CD1c-positive myeloid dendritic cell (primary cell): ENCODE results near the gene TTC39C.

Experiments
- DNase-seq: peaks from one replicate; pipeline ENCODE4 v3.0.0-alpha.2; 2016; ENCODE audit errors: extremely low spot score

TTC39C gene

DNA sequence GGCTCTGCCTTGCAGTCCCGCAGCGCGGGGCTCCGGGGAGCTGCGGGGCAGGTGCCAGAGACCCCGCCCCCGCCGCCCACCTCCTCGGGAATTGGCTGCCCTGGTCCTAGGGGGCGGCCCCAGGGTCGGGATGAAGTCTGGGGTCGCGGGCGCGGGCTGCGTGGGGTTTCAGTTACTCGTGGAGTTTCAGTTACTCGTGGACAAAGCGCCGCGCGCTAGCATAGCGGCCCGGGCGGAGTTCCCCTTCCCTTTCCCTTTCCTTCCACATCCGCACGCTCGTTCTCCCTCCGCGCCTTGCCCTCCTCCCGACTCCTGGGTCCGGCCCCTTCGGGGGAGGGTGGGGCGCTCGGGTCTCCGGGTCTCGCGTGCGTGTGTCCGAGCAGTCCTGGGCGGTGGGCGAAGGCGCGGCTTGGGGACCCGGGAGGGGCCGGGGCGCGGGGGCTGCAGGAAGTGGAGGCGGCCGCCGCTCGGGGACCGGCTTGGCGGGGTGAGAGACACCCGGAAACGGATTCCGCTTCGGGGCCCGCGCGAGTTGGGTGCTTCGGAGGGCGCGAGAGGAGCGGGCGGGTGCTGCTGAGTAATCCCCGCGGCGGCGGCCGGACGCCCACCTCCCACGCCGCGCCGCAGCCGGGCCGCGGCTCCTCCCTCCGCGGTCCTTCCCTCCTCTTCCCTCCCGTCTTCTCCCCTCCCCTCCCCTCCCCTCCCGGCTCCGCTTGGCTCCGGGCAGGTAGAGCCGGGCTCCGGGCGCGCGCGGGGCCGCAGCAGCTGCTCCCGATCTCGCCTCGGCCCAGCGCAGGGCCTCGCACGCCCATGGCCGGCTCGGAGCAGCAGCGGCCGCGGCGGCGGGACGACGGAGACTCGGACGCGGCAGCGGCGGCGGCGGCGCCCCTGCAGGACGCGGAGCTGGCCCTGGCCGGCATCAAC, at the start of gene TTC39C:
TSS of gene TTC39C (plus strand) at position 693 of the 924 bp plus-strand sequence. CDS start at position 811, 118 bp downstream.
- DNase-seq = peak; percentile 94

DNA sequence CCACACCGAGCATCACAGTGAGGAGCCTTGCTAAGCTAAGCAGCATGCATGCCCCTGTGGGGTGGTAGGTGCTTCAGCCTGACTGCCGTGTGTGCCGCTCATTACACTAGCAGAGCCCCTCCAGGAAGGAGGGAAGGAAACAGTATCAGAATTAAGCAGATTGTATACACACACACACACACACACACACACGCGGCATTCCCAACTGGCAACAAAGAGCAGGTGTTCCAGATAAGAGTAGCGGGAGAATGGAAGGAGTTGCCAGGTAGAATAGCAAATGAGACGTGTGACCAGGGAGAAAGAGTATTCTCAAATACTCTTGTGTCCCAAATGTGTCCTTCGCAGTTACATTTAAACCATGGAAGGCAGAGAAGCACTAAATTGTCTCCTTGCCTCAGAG, 47.6 kb upstream of the TTC39C start:
- no peak for DNase-seq

DNA sequence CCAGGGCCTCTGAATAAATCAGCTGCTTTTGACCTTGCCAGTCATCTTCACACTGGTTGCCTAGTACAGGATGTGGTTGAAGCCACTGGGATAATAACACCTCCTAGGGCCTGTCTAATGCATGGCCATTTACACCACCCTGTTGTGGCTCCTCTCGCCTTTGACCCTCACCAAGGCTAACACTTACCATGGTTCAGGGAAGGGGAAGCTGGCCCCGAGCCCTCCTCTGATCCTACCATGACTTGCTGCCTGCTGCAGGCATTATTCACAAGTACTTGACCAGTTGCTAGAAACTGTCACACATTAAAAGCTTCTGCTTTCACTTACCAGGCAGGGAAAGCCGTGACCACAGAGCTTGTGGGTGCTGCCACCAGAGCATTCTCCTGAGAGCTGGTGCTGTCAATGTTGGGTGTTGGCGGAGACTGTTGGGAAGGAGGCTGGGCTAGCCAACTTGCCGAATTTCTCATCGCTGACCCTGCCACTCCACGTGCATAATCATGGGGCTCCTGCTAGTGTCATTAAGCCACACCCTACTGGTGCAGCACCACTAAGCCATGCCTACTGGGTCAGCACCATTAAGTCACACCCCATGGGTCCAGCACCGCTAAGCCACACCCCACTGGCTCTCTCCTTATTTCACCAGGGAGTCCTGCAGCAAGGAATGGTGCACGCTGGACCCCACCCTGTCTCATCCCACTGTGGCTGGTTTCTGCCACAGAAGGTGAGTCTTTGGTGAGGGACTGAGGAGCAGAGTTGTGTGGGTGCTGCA, 47.0 kb upstream of the TTC39C start:
- peak; percentile 66 for DNase-seq

DNA sequence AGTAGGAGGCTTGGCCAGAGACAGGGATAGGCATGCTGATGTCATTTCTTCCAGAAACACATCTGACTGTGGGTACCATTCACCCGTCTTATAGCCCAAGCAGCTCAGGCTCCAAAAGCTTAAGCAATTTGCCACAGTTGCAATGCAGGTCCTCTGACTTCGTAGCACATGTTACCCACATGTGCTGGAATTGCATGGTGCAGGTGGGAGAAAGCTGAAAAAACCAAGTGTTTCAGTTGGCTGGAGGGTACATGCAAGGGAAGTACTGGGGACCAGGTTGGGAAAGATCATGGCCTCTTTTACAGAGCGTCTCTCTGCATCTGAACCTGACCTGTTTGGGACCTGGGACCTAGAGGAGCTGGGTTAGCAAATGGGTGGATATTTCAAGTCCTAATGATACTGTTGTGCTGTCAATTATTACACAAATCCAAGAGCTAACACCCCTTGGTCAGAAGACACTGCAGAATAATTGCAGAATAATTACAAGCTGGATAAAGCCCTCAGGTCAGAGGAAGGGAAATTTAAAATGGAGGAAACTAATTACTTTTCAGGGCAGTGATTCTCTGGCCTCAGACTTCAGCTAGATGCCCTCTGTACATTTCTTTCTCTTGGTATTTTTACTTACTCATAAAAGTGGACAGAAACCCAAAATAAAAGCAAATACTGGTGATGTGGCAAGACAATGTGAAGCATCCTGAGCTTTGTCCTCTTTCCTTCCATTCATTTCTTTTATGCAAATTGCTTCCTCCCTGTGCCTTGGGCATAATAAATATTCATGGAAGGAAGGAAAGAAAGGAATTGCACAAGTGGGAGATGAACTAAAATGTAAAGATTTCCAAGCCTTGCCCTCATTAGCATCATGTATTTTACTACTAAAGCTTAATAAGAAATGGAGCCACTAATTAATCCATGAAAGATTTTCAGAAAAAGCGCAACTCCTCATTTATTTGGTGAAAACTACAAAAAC, 45.6 kb upstream of the TTC39C start:
- DNase-seq = no peak

DNA sequence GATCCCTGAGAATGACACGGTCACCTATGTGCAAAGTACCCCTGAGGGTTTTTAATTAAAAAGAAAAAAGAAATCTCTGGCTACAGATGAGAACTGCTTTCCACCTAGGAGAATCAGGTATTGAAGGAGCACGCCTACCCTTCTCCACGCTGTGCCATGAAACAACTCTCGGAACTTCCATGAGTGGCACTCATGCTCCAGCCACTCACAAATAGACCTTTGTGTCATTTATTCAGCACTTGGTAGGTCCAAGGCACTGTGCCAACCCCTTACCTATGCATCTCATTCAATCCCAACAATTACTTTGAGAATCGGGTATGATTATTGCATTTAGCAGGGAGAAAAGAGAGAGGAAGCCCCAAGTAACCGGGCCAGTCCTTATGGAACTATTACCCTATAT, 44.9 kb upstream of the TTC39C start:
- DNase-seq = no peak

DNA sequence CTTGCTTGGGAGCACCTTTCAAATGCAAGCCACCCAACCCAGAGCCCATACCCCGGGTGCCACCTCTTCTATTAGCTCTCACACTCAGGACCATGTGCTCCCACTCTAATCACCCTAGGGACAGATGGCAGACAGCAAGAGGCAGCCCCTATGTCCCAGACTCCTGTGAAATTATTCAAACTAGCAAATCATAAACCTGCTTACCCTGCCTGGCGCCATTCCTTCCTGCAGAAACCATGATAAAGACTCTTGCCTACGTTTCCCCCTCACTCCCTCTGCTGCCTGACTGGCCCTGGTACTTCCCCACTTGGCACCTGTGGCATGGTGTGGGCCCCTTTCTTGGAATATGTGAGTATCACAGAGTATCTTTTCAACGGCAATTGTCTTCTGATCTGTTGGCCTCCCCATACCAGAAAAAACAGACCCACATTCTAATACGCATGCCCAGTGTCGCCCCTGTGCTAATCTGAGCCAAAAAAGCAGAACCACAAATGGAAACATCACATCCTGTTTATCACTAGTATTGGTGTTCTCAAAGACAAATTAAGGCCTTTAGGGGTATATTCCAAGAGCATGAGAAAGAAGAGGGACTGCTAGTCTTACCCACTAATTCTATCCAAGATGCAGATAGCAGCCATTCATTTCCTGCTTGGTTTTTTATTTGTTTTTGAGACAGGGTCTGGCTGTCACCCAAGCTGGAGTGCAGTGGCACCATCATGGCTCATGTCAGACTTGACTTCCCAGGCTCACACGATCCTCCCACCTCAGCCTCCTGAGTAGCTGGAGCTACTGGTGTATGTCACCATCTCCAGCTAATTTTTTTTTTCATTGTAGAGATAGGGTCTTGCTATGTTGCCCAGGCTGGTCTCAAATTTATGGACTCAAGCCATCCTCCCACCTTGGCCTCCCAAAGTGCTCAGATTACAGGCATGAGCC, 44.1 kb upstream of the TTC39C start:
- DNase-seq = peak; percentile 64

DNA sequence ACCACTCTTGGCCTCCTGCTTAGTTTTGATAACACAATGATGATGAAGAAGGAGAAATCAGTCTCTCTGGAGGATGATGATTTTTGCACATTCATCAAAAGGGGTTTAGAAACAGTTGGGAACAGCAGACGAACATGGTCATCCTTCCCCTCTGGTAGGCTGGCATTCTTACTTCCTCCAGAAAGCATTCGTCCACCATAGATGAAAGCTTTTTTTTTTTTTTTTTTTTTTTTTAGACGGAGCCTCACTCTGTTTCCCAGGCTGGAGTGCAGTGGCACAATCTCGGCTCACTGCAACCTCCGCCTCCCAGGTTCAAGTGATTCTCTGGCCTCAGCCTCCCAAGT, 43.5 kb upstream of the TTC39C start:
- DNase-seq = no peak

DNA sequence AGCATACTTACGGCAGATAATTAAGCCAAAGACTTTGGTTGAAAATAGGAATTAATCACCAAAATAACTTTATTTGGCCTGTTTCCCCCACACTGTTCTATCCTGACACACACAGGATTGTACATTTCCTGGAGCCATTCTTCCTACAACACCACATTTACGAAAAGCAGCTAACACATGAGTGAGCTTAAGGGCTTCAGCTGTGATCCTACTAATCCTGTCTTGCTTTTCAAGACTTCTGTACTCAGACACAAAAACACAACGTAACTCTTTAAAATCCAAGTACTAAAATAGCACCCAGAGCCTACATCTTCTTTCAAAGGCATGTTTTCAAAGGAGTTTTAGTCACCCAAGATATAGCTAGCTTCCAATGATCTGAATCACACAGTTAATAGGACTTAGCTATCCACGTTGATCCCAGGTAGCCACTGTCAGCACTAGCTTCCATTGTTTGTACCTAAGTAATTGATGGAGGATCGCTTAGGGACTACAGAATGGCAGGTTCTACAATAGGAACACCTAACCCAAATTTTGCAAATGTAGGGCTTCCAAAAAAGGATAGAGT, 42.8 kb upstream of the TTC39C start:
- DNase-seq = no peak

DNA sequence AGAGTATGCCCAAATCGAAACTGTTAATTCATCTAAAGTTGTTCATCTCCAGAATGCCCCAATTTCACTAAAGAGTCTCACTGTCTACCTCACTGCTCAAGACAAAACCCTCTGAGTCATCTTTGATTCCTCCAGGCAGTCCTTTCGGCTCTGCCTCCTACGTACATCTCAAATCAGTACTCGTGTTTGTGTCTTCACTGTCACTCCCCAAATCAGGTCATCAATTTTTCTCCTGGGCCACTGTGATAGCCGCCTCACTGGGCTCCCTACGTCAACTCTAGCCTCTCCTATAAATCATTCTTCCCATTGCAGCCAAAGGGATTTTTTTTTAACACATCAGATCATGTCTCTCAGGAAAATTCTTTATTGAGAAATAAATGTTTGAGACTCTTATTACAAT, 42.1 kb upstream of the TTC39C start:
- no peak for DNase-seq

DNA sequence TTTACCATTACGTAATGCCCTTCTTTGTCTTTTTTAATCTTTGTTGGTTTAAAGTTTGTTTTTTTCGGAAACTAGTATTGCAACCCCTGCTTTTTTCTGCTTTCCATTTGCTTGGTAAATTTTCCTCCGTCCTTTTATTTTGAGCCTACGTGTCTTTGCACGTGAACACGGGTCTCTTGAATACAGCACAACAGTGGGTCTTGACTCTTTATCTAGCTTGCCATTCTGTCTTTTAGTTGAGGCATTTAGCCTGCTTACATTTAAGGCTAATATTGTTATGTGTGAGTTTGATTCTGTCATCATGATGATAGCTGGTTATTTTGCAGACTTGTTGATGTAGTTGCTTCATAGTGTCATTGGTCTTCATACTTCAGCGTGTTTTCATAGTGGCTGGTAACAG, 37.5 kb upstream of the TTC39C start:
- DNase-seq = no peak

DNA sequence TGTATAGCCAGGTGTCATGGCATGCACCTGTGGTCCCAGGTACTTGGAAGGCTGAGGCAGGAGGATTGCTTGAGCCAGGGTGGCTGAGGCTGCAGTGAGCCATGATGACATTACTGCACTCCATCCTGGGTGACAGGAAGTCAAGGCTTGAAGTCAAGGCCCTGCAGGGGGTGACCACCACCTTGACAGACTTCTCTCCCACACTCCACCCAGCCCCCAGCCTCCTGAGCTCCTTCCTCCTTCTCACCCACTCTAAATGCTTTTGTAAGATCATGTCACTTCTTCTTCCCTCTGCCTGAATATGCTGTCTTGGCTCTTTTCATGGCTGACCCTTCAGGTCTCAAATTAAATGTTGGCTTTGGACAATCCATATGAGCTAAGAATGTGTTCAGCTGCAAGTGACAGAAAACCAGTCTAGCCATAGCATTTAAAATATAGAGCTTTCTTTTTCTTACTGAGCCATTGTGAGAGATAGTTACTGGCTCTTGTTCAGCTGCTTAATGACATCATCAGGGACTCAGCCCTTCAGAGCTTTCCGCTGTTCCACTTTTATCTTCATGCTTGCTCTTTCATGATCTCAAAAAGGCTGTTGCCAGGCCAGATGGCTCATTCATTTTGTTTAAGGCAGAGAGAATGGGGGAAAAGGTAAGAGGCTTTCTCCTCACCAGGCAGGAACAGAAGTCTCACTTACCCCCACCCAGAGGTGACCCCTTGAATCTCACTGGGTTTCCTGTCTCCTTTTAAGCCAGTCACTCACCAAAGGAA, 36.7 kb upstream of the TTC39C start:
- peak; percentile 63 for DNase-seq

DNA sequence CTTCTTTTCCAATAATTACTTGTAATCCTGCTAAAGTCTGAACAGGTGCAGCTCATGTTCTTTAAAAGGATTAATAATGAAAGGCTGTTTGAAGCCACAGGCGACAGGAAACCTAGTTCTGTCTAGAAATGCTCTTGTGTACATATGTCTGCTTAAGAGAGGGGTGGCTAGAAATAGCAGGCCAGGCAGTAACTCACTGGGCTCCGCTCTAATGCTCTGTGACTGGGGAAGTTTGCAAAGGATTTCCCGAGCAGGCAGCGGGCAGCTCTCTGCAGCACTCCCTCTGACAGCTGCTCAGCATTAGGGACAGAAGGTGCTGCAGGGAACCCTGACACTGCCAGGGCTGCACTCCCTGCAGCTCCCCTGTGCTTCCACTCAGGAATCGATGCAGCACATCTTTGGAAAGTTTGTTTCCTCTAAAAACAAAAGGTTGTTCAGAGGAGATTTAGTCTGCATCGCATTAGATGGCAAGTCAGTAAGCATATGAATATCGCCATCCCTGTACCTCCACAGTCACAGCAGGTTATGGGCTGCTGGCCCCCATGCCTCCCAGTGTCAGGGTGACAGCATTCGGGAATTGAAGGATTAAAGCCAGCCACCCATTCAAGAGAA, 33.1 kb upstream of the TTC39C start:
- DNase-seq = no peak

DNA sequence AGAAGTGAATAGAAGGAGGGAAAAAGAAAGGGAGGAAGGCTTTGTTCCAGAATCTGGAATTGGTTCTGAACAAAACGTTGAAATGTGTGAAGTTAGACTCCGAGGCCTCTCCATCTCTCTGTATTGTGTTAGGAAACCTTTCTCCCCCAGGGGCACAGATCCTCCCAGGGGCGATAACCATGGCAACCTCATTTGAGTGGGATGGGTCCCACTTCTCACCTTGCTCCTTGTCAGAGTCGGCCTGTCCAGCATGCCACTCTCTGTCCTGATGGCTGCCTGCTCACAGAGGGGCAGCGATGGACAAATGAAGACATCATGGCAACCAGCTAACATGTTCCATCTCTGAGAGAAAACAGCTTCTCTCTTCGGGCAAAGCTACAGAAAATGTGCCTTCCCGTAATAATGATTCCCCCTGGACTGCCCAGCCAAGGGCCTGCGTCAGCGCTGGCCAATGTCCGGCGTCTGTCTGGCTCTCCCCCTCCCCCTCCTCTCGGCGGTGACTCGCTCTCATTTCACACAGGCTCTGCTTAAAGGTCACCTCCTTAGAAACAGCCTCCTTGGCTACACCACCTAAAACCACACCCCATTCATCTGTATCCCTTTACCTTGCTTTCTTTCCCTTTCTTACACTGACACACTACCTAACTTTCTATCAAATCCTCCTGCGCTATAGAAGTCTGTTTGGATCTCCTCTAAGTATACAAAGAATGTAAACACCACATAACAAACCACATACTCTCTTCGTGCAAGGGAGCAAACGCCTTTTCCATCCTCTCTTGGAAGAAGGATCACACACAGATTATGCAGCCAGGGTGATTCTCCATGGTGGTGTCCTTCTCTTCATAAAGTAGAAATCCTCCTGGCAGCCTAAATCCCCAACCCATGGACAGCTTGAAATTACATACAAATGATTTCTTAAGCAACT, 32.1 kb upstream of the TTC39C start:
- DNase-seq = no peak

DNA sequence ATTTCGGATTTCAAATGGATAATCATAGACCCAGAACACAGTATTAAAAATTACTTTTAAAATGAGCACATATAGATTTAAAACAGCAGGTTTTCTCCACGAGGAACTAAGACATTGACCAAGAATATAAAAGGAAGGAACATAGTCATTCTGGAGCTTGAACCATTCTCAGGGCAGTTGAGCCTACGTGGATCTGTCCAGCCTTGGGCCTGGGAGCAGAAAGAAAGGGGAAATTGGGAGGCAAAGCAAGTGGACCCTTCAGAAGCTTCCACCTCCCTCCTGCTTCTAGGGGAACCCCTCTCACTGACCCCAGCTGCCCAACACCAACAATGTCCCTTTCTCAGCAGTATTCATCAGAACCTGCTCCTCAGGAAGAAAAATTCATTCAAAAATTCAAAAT, 31.4 kb upstream of the TTC39C start:
- DNase-seq = no peak

DNA sequence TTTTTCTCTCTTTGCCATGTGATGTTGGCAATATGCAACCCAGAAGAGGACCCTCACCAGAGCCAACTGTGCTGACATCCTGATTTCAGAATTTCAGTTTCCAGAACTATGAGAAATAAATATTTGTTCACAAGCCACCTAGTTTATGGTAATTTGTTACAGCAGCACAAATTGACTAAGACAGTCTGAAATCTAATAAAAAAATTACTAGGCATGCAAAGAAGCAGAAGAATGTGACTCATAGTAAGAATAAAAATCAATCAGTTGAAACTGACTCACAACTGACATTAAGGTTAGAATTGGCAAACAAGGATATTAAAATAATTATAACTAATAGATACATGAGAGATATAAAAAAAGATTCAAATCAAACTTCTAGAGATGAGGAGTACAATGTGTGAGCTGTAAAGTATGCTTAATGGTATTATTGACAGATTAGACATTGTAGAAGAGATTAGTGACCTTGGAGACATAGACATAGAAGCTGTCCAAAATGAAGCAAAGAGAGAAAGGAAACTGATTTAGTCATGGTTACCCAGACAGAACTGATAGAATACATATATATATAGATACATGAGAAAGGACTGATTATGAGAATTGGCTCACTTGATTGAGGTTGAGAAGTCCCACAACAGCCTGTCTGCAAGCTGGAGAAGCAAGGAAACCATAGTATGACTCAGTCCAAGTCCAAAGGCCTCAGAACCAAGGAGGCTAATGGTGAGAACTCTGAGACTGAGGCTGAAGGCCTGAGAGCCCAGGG, 27.8 kb upstream of the TTC39C start:
- no peak for DNase-seq

DNA sequence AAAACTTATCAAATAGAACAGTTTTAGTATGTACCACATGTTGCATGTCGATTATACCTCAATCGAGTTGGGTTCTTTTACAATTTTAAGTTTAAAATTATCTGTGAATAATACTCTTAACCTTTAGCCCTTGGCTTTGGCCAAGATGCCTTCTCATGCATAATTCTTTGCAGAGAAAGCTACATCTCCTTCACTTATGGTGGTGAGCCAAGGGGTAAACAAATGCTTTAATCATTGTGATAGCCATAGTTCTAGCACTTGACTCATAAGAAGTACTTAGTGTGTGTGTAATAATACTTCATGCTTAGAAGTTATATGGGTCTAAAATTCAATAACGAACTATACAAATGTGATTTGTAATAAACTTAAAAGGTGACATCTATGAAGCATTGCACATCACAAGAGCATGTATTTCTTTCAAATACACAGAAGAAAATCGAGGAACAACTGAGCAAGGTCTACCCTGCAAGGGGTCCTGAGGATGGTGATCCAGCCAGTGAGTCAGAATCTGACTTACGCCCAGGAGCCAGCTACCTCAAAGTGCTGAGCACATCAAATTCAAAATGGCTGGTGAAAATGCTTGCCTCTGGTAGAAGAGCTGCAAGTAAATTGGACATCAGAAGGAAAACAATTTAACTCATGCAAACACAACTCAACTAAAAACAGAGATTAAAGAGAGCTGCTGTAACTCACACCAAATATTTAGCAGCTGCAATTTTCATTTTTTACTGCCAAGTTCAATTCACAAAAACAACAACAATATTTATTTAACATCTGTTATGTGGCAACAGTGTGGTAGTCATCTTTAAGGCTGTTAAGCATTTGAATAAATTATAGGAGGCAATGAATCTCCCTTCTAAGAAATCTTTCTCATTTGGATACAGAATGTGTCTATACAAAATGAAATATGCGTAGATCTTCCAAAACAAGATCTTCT, 23.8 kb upstream of the TTC39C start:
- no peak for DNase-seq
